ENCODE measurements around the gene HELZ.

DNA sequence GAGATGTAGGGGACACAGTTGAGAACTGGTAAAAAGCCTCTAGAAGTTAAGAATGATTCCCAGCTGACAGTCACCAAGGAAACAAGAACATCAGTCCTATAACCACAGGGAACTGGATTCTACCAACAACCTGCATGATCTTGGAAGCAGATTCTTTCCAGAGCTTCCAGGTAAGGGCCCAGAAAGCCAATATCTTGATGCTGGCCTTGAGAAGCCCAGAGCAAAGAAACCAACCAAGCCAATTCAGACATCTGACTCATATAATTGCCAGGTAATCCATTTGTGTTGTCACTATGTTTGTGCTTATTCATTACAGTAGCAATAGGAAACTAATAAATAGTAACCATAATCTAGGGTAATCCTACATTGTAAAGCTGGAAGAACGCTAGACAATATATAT, 119.1 kb downstream of the HELZ start:
- TF ChIP-seq, protein P1, sequence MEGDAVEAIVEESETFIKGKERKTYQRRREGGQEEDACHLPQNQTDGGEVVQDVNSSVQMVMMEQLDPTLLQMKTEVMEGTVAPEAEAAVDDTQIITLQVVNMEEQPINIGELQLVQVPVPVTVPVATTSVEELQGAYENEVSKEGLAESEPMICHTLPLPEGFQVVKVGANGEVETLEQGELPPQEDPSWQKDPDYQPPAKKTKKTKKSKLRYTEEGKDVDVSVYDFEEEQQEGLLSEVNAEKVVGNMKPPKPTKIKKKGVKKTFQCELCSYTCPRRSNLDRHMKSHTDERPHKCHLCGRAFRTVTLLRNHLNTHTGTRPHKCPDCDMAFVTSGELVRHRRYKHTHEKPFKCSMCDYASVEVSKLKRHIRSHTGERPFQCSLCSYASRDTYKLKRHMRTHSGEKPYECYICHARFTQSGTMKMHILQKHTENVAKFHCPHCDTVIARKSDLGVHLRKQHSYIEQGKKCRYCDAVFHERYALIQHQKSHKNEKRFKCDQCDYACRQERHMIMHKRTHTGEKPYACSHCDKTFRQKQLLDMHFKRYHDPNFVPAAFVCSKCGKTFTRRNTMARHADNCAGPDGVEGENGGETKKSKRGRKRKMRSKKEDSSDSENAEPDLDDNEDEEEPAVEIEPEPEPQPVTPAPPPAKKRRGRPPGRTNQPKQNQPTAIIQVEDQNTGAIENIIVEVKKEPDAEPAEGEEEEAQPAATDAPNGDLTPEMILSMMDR (IDR thresholded peaks at IDR 0.05), result no peak
- no peak for TF ChIP-seq POLR2A (IDR thresholded peaks at IDR 0.05)
